GM10266 (cell line): ENCODE results near the gene ABHD2.

ENCODE experiments used
- DNase-seq: peaks from one replicate; pipeline ENCODE4 v3.0.0; 2012; ENCODE audit errors: extremely low spot score
- CTCF ChIP-seq: IDR thresholded peaks from 2 replicates; pipeline ENCODE4 v1.5.1; 2012; ENCODE audit warnings: mild to moderate bottlenecking, low read depth; ENCODE audit not compliant: control insufficient read depth, insufficient read depth; ENCODE audit errors: missing control alignments

Gene ABHD2

GRCh38 chr15:89068325-89068784, 19.9 kb upstream of the ABHD2 start:
- peak; percentile 56 for DNase-seq

GRCh38 chr15:89070197-89071124, 17.8 kb upstream of the ABHD2 start:
- no peak for TF ChIP-seq CTCF
- no peak for DNase-seq

More at GRCh38 chr15:89068325-89068784, 19.9 kb upstream of the ABHD2 start:
- TF ChIP-seq CTCF = no peak

- no peak for TF ChIP-seq CTCF
- DNase-seq = no peak
Measured at GRCh38 chr15:89071471-89071870, 16.8 kb upstream of the ABHD2 start.

- no peak for DNase-seq
- no peak for TF ChIP-seq CTCF
Measured at GRCh38 chr15:89072277-89072869, 15.9 kb upstream of the ABHD2 start.

GRCh38 chr15:89074402-89075012, 13.7 kb upstream of the ABHD2 start:
- no peak for TF ChIP-seq CTCF
- no peak for DNase-seq

GRCh38 chr15:89075101-89075640, 13.1 kb upstream of the ABHD2 start:
- DNase-seq = no peak
- no peak for TF ChIP-seq CTCF
